Stimulated activated CD4-positive, alpha-beta T cell treated with anti-CD3 and anti-CD28 coated beads, TNF-alpha, amount 100 ng/mL, for 1 hour (primary cell): ENCODE measurements around the gene GNE.
A peak's percentile ranks its signal among the peaks of the same experiment; 100 is the strongest.

Experiments
- DNase-seq, 3 donors: peaks; one replicate each; pipeline ENCODE4 v3.0.0-alpha.2; 2020; ENCODE audit warnings: low read depth in 3 of 3, low spot score in 1 of 3

The GNE gene

DNA sequence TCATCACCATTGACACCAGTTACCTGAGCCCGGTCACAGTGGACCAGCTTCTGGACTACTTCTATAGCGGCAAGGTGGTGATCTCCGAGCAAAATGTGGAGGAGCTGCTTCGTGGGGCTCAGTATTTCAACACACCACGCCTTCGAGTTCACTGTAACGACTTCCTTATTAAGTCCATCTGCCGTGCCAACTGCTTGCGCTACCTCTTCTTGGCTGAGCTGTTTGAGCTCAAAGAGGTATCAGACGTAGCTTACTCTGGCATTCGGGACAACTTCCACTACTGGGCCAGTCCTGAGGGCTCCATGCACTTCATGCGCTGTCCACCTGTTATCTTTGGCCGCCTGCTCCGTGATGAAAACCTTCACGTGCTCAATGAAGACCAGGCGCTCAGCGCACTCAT lies 88.5 kb downstream of the GNE start:
- no peak for DNase-seq

DNA sequence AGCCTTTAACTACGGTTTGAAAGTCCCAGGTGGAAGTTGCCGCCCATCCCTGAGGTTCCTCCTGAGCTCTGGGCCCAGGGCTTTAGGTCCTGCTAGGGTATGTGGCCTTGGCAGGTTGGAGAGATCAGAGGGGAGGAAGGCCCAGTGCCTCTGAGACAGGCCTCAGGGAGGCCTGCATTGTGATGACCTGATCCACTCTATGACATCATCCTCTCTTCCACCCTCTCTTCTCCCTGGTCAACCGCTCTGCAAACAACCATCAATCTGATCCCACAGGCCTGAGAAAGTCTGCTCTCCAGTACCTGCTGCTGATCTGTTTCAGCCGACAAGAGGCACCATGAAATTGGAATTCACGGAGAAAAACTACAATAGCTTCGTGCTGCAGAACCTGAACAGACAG lies 89.1 kb downstream of the GNE start, which contains the start of gene CCIN:
Gene CCIN (plus strand): TSS at position 223 of the 400 bp plus-strand sequence. CDS start 115 bp downstream, at position 338.
- DNase-seq, result no peak

DNA sequence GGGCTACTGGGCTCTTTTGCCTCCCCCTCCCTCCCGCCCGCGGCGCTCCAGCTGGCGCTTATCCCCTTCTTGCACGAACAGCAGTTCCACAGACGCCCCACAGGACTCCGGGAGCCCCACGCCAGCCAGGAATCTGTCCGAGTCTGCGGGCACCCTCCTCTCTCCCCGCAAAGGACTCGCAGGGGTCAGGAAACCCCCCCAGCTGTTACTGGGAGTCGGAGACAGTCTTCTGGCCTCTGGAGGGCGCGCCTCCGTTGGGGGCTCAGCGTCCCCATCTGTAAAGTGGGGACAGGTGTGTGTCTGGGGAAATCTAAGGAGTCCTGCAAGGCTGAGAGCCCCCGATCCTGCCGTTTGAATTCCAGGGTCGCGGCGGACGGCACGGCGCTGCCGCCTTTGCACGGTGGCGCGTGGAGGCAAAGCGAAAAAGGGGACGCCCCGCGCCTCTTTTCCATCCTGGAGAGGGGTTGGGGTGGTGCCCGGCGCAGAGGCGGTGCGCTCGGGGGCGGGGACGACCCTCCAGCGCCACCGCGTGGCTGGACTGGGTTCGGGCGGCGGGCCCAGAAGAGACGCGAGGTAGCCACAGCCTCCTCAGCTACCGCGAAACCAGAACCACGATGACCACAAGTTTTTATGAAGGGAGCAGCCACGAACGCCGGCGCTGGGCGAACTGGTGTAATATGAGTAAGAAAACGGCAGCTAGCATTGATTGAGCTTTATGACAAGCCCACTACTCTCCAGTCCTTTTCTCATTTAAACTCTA lies 91.9 kb downstream of the GNE start:
- peak; percentile 53 to 84 (median 68) for DNase-seq

DNA sequence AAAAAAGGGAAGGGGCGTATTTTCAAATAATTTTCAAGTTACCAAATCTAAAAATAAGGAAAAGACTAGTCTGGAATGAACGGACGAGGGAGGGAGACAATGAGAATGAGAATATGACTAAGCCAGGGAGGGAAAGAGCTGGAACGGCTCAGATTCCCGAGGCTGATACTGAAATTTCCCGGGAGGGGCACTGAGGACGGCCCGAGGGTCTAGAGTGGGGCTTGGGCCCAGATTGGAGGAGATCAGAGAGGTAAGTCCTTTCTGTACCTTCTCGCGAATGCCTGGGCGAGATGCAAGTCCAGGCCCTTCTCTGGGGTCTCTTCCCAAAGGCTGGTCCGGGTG lies 92.5 kb downstream of the GNE start:
- DNase-seq, result no peak

DNA sequence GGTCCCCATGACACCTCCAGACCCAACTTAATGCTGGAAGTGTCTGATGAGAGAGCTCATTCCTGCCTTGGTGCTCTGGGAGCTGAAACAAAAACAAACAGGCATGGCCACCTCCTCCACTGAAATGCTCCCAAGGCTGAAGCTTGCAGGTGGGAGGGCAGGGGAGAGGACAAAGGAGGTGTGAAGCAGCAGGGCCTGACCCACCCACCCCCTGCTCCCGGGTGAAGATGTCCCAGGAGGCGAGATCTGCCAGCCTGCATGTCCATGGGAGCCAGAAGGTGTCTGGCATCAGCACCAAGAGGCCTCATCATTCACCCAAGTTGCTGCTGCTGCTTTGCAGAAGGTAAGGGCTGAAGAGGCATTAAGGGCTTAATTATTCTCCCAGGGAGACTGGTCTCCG lies 93.3 kb downstream of the GNE start:
- no peak for DNase-seq
